ENCODE measurements around the gene SH3PXD2A. TPM values are rescaled to one million over a fixed set of nuclear protein-coding genes. Genes with fewer than 3 reads are reported as not detected.

SH3PXD2A gene
- total RNA-seq, 1 donor from 2014 or later = 2.3 TPM

GRCh38 chr10:103669944-103670343, 185.4 kb downstream of the SH3PXD2A start:
- Mint-ChIP-seq H3K9me3 (no peaks in the 10 kb centered on the region), H3K4me1 (peaks cover 19% of the 10 kb centered on the region), H3K36me3 (peaks cover 2% of the 10 kb centered on the region), H3K4me3 (no peak overlapping the region), H3K27me3 (ENCODE audit: insufficient read depth, low read depth) (peaks cover 2% of the 10 kb centered on the region), H3K27ac (no peak overlapping the region)
- Histone ChIP-seq H4K20me1 (ENCODE audit: low read depth) (no peaks in the 10 kb centered on the region), H3K4me3 (no peak overlapping the region), H3K36me3 (no peaks in the 10 kb centered on the region), H3K9ac (no peak overlapping the region), H3K4me2 (no peak overlapping the region), H3K27me3 (no peaks in the 10 kb centered on the region), H3K79me2 (ENCODE audit: low read depth) (no peaks in the 10 kb centered on the region), H3K9me3 (ENCODE audit: low read depth) (no peaks in the 10 kb centered on the region), H3K27ac (no peak overlapping the region), H3F3A (ENCODE audit: low read depth) (no peaks in the 10 kb centered on the region), H3K4me1 (peaks cover 16% of the 10 kb centered on the region), H2AFZ (replicated peaks) (no peak overlapping the region)
- no peak for DNase-seq (ENCODE audit: low spot score)
- TF ChIP-seq EZH2phosphoT487 (IDR thresholded peaks at IDR 0.05) (no peak), EZH2 (IDR thresholded peaks at IDR 0.05) (no peak)
- TF ChIP-seq, protein P1, sequence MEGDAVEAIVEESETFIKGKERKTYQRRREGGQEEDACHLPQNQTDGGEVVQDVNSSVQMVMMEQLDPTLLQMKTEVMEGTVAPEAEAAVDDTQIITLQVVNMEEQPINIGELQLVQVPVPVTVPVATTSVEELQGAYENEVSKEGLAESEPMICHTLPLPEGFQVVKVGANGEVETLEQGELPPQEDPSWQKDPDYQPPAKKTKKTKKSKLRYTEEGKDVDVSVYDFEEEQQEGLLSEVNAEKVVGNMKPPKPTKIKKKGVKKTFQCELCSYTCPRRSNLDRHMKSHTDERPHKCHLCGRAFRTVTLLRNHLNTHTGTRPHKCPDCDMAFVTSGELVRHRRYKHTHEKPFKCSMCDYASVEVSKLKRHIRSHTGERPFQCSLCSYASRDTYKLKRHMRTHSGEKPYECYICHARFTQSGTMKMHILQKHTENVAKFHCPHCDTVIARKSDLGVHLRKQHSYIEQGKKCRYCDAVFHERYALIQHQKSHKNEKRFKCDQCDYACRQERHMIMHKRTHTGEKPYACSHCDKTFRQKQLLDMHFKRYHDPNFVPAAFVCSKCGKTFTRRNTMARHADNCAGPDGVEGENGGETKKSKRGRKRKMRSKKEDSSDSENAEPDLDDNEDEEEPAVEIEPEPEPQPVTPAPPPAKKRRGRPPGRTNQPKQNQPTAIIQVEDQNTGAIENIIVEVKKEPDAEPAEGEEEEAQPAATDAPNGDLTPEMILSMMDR (IDR thresholded peaks at IDR 0.05) = no peak

GRCh38 chr10:103669243-103669929, 186.0 kb downstream of the SH3PXD2A start:
- Mint-ChIP-seq H3K27ac (no peak overlapping the region), H3K9me3 (no peaks in the 10 kb centered on the region), H3K4me1 (peaks cover 21% of the 10 kb centered on the region), H3K4me3 (no peak overlapping the region), H3K36me3 (peaks cover 2% of the 10 kb centered on the region), H3K27me3 (ENCODE audit: insufficient read depth, low read depth) (peaks cover 2% of the 10 kb centered on the region)
- Histone ChIP-seq H4K20me1 (ENCODE audit: low read depth) (no peaks in the 10 kb centered on the region), H3K9me3 (ENCODE audit: low read depth) (no peaks in the 10 kb centered on the region), H3K4me2 (no peak overlapping the region), H3K9ac (no peak overlapping the region), H2AFZ (replicated peaks) (no peak overlapping the region), H3K36me3 (no peaks in the 10 kb centered on the region), H3K4me1 (peaks cover 16% of the 10 kb centered on the region), H3K27ac (no peak overlapping the region), H3K79me2 (ENCODE audit: low read depth) (no peaks in the 10 kb centered on the region), H3K27me3 (no peaks in the 10 kb centered on the region), H3F3A (ENCODE audit: low read depth) (no peaks in the 10 kb centered on the region), H3K4me3 (no peak overlapping the region)
- no peak for DNase-seq (ENCODE audit: low spot score)
- TF ChIP-seq, protein P1 (IDR thresholded peaks at IDR 0.05) = no peak
- TF ChIP-seq EZH2phosphoT487 (IDR thresholded peaks at IDR 0.05) (no peak), EZH2 (IDR thresholded peaks at IDR 0.05) (no peak)

DNA sequence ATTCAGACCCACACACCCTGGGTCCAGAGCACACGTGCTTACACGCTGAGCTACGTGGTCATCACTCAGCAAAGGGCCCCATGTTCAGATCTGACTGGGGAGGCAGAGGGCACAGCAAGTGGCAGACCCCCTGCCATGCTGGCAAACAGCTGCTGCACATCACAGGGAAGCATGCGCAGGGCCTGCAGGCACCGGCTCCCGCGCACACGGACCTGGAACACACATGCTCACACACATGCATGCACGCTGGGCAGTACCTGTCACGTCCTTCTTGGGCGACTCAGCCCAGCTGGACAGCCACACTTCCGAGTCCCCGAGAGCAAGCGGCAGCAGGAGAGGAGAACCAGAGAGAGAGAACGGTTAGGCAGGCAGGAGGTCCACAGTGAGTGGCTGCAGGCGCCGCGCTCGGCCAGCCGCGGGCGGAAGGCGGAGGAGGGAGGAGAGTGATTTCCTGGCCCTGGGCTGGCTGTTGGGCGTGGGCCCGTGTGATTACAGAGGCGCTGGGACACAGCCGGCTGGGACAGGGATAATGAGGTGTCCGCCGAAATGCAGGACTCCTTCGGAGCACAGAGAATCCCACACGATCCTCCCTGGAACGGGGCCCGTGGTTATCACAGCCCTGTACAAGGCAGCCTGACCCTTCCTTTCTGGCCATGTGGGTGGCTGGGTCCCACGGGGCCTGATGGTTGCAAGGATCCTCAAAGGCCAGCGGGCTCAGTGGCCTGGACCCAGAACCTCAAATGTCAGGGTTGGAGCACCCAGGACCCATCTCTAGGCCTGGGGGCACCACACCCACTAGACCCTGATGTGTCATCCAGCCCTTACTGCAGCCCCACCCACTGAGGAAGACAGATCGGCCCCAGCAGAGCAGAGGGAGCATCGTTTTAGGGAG, 186.8 kb downstream of the SH3PXD2A start:
- no peaks in the 10 kb centered on the region for H3K27me3 Mint-ChIP-seq (ENCODE audit: insufficient read depth, low read depth)
- H3F3A ChIP-seq (ENCODE audit: low read depth) = no peaks in the 10 kb centered on the region
- H3K36me3 Mint-ChIP-seq = peaks cover 2% of the 10 kb centered on the region
- TF ChIP-seq, protein P1 (IDR thresholded peaks at IDR 0.05) = no peak
- TF ChIP-seq EZH2phosphoT487 (IDR thresholded peaks at IDR 0.05) (no peak), EZH2 (IDR thresholded peaks at IDR 0.05) (no peak)
- no peak overlapping the region for H3K4me3 ChIP-seq
- peaks cover 16% of the 10 kb centered on the region for H3K4me1 ChIP-seq
- H3K9me3 ChIP-seq (ENCODE audit: low read depth) = no peaks in the 10 kb centered on the region
- H3K79me2 ChIP-seq (ENCODE audit: low read depth) = no peaks in the 10 kb centered on the region
- no peaks in the 10 kb centered on the region for H4K20me1 ChIP-seq (ENCODE audit: low read depth)
- no peaks in the 10 kb centered on the region for H3K9me3 Mint-ChIP-seq
- H3K27ac Mint-ChIP-seq = no peak overlapping the region
- no peak overlapping the region for H3K4me3 Mint-ChIP-seq
- H3K4me2 ChIP-seq = no peak overlapping the region
- no peak overlapping the region for H2AFZ ChIP-seq (replicated peaks)
- DNase-seq (ENCODE audit: low spot score) = peak; percentile 45
- no peak overlapping the region for H3K9ac ChIP-seq
- no peaks in the 10 kb centered on the region for H3K27me3 ChIP-seq
- peaks cover 21% of the 10 kb centered on the region for H3K4me1 Mint-ChIP-seq
- H3K36me3 ChIP-seq = no peaks in the 10 kb centered on the region
- no peak overlapping the region for H3K27ac ChIP-seq

All from neural progenitor cell (in vitro differentiated cells).